NCI-H2081 (cell line): ENCODE data around the gene LRMDA.
A peak's percentile ranks its signal among the peaks of the same experiment; 100 is the strongest.

Experiments used
- DNase-seq, 2 experiments: peaks; one replicate each; lab custom pipeline; 2025; lab: John Stamatoyannopoulos, UW

LRMDA gene

GRCh38 chr10:75866731-75867130, 435.3 kb downstream of the LRMDA start:
- no peak for DNase-seq

DNA sequence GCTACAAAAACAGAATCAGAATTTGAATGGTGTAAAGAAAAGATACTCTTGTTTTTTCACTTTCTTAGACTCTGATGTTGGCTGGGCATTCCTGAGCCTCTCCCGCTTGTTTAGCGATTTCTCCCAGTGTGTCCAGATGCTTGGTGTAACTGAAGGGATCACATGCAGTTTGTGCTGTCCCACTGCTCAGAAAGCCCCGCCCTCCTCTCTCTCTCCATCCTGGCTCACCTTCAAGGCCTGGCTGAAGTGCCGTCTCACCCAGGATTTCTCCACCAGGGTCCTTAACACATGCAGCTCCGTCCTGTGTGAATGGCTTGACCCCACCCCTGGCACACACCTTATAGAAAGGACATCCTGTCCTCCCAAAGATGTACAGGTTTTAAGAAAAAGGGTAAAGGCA, 437.1 kb downstream of the LRMDA start:
- no peak for DNase-seq

DNA sequence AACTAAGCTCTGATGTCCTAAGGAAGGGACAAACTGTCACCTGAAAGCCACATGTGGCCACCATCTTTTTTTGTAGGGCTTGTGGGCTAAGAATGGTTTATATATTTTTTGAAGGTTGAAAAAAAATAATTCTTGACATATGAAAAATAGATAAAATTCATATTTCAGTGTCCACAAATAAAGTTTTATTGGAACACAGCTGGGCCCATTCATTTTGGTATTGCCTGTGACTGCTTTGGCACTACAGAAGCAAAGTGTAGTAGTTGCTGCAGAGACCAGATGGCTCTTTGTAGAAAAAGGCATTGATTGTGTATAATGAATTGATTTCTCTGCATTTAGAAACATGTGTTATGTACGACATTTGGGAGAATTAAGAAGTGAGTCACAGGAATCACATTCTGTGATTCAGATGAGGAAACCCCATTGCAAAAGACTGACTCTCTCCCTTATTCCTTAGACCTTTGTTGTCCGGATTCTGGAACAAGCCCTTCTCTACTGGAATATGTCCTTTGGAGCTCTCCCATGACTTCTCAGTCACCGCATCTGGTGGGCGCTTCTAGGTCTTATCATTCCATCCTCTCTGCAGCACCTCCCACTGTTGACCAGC, 438.7 kb downstream of the LRMDA start:
- no peak for DNase-seq

GRCh38 chr10:75875740-75876139, 444.3 kb downstream of the LRMDA start:
- DNase-seq: no peak

GRCh38 chr10:75876710-75877109, 445.3 kb downstream of the LRMDA start:
- DNase-seq: no peak

DNA sequence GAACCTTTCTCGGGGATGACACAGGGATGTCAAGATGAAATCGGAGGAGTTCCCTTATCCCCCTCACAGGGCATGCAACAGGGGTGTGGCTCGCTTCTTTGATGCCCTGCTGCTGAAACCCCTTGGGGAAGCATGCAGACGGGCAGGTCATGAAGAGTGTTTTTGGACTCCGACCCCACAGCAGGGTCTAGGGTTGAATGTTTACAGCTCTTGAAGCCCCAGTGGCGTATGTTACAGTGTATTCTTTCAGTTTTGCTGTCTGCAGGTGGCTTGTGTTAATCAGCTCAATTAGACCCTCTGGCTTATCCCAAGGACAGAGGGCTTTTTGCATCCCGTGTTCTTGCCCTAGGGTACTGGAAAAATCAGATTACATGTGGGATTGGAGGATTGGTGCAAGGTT, 446.5 kb downstream of the LRMDA start:
- no peak for DNase-seq

- DNase-seq: no peak
These were observed 447.2 kb downstream of the LRMDA start for GRCh38 chr10:75878586-75878985.

DNA sequence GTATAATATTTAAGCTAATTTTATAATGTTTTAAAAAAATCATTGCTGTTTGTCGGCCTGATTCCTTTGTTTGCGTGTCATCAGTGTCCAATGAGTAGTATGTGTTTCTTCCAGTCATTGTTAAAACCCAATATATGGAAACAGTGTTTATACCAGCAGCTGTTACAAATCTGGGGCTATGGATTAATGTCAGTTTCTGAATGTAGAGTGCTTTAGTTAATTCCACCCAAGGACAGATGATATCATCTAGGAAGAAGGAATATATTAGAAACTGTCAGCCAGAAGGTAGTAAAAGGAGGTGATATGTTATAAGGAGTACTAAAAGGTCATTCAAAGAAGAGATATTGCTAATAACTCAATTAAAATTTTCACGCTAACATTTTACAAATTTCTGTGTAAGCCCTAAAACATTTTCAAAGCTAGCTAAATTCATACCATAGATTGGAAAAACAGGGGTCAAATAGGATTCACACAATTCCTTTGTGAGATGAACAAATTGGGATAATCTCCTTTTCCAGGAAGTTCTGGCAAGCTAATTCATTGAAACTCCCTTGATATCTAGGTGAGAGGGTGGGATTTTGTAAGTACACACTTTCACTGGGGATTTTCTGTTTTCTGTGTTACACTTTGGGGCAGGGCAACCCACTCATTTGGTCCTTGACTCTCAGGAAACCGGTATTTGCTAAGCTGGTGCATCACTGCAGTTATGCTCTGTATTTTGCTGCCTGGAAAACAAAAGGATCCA, 448.8 kb downstream of the LRMDA start:
- DNase-seq: no peak

GRCh38 chr10:75883081-75884072, 452.0 kb downstream of the LRMDA start:
- no peak for DNase-seq

DNA sequence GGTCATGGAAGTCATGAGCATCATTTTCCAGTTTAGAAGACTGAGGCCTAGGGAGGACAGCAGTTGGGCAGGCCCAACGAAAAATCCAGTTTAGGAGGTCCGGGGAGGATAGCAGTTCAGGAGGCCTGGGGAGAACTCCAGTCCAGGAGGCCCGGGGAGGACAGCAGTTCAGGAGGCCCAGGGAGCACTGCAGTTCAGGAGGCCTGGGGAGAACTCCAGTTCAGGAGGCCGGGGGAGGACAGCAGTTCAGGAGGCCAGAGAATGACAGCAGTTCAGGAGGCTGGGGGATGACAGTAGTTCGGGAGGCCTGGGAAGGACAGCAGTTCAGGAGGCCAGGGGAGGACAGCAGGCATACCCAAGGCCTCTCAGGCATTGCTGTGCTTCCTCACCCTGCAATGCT, 453.4 kb downstream of the LRMDA start:
- no peak for DNase-seq

- DNase-seq: no peak
These were observed 455.9 kb downstream of the LRMDA start for GRCh38 chr10:75887369-75887768.

GRCh38 chr10:75887992-75888680, 456.7 kb downstream of the LRMDA start:
- peak; percentile 32 to 83 for DNase-seq

GRCh38 chr10:75889051-75889450, 457.6 kb downstream of the LRMDA start:
- DNase-seq: no peak

DNA sequence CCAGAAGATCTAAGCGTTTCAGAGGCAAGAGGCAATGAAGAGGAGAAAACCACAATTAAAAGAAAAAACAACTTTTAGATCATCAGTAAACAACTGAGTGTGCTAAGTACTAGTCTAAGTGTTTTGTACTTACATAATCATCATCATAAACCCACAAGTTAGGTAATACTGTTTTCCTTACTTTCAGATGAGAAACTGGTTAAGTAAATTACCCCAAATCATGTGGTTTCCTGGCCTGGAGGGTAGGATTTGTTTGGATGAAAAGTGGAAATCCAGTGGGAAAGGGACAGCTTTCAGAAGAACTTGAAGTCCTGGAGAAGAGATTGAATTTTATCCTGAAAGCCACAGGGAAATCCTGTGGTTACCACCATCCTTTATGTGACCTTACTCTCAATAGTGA, 463.3 kb downstream of the LRMDA start:
- no peak for DNase-seq

DNA sequence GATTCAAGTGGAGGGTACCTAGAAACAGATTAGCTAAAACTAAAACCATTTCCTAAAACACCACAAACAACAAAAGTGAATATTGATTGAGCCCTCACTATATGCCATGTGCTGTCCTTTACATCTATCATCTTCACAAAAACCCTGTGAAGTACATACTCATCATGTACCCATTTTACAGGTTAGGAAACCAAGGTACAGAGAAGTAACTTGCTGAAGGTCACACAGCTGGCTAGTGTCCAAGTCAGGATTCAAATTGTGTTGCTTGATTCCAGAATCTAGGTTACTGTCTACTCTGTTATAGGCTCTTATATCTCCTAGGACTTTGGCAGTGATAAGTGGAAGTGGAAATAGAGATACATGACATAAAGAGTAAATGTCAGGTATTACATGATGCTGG, 463.8 kb downstream of the LRMDA start:
- DNase-seq: no peak

DNA sequence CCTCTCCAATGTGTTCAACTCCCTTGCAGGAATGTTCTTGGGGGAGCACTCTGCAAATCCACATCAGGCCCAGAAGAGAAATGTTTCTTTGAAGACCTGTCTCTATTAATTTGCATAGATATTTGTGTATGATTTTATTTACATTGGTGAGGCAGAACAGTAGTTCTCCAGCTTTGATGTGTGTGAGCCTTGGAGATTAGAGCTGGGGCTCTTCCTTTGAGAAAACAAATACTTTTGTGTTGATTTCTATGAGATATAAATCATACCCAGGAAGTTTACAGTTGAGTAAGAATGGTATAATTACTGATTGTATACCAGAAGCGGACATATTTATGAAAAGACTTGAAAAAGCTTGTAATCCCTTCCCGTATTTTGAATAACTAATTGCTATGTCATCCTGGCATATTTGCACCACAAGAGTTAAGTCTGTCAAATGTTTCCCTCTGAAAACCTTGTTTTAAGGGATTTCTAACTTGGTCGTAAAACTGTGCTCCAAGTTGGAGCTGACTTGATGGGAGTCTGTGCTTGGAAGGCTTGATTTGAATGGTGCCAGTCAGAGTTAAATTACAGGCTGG, 468.5 kb downstream of the LRMDA start:
- DNase-seq: no peak

DNA sequence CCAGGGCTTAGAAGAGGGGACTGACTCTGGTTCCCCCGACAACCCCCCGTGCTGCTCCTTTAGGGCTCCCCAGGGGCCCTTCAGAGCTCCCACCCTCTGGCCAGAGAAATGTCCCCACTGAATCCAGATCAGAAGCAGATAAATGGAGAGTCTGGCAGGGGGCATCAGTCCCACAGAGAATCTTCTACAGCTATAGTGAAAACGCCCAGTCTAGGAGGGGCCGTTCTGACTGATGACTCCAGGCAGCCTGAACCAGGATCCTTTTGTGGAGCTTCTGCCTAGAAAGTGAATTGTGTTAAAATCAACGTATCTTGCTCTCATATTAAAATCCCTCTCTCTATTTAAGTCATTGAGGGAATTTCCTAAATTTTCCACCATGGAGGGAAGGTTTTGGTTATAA, 471.4 kb downstream of the LRMDA start:
- DNase-seq: no peak

GRCh38 chr10:75904499-75905283, 473.3 kb downstream of the LRMDA start:
- peak in 1 of 2 experiments; percentile 10 for DNase-seq

DNA sequence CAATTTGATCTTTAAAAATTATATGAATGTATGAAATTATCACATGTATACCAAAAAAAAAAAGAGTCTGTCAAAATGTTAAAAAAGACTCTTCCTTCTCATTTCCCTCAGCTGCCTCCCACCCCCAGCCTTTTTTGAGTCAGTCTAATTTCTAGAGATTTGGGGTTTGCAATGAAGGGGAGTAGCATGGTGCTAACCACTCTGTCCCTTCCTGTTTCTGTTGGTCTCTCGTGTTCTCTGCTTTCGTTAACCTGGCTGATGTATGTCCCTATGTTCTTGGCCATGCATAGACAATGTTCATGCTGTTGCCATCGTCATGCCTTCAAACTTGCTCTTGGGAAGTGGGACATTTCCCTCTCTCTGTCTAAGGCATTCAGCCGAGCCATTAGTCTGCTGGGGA, 474.1 kb downstream of the LRMDA start:
- DNase-seq: no peak

DNA sequence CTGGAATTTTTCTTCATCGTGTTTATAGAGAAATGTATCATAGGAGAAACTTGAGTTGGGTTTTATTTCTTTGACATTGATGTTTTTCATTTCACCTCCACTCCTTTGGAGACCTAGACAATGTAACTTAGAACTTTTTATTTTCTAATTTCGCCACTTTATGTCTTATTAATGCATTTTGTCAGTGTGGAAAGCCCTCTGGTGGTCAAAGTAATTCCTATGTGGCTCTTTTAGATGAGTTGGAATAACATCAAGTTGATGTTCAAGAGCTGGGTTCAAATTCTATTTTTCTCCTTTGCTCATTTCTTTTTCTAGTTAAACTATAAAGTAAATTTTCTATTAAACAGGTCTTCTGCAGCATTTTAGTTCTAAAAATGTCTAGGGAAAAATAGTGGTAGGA, 478.6 kb downstream of the LRMDA start:
- no peak for DNase-seq

GRCh38 chr10:75911426-75911825, 480.0 kb downstream of the LRMDA start:
- no peak for DNase-seq
